ENCODE results near the gene BOLA2B. TPM values are rescaled to one million over a fixed set of nuclear protein-coding genes. Genes with fewer than 3 reads are reported as not detected.

Gene BOLA2B
- total and polyA plus RNA-seq, 9 of the 15 experiments (the other 6 are each of a cell fraction or from before 2014, with no cell fraction given), result 43.9 to 613 (median 181) TPM

- TF ChIP-seq AFF1 (IDR thresholded peaks at IDR 0.05; ENCODE audit: low read depth in 1 of 2, partially characterized antibody in 2 of 2), result no peak
- no peak for TF ChIP-seq CHCHD3 (CRISPR knock-in tag; IDR thresholded peaks at IDR 0.05)
- peak; percentile 54 for TF ChIP-seq ZFX (CRISPR knock-in tag; IDR thresholded peaks at IDR 0.05)
- TF ChIP-seq ZBTB7A (IDR thresholded peaks at IDR 0.05; ENCODE audit: borderline replicate concordance, control insufficient read depth, low read depth, low read length), result peak; percentile 21; the same call in 1 of the 2 replicates
- 0 out of 2 replicates have a peak, but pooled peaks have one; percentile 26 for TF ChIP-seq EGR1 (conservative IDR thresholded peaks at IDR 0.05)
- TF ChIP-seq TBP (optimal IDR thresholded peaks at IDR 0.05; ENCODE audit: low read depth, low read length), result peak; percentile 22
- no peak for TF ChIP-seq ZNF311 (CRISPR knock-in tag; IDR thresholded peaks at IDR 0.05)
- peak; percentile 36; the same call in 1 of the 2 replicates for TF ChIP-seq SP1 (CRISPR knock-in tag; IDR thresholded peaks at IDR 0.05)
- TF ChIP-seq NFXL1 (CRISPR knock-in tag; IDR thresholded peaks at IDR 0.05), result no peak
- TF ChIP-seq ZNF655 (CRISPR knock-in tag; IDR thresholded peaks at IDR 0.05), result no peak
- TF ChIP-seq ZNF830 (CRISPR knock-in tag; IDR thresholded peaks at IDR 0.05), result no peak
- peak; percentile 7; the same call in 1 of the 2 replicates for TF ChIP-seq GATAD2B (IDR thresholded peaks at IDR 0.05; ENCODE audit: borderline replicate concordance)
- TF ChIP-seq SIN3B (IDR thresholded peaks at IDR 0.05; ENCODE audit: low read depth), result 0 out of 2 replicates have a peak, but pooled peaks have one; percentile 27
- TF ChIP-seq EWSR1 (IDR thresholded peaks at IDR 0.05; ENCODE audit: borderline replicate concordance, low read depth, partially characterized antibody), result no peak
- 0 out of 4 replicates have a peak, but pooled peaks of 1 of the 2 experiments have one; percentile 43 for TF ChIP-seq NONO (IDR thresholded peaks at IDR 0.05; ENCODE audit: low read depth in 2 of 2, low read length in 1 of 2)
- peak; percentile 44 to 63; a peak in 3 of 4 replicates for TF ChIP-seq NRF1 (conservative IDR thresholded peaks at IDR 0.05 in 1 of 2, IDR thresholded peaks at IDR 0.05 in 1 of 2)
Observed at GRCh38 chr16:30183233-30184095, 10.0 kb downstream of the BOLA2B start, which contains the start of gene CORO1A (continued).
